DMS 273 (cell line): Measurements from ENCODE around the gene TMEM127.
"Not testable (repeated sequence)": the region's sequence is repeated elsewhere in the genome, so short reads cannot be mapped to it uniquely, and the experiment has no call there.

Experiments
- DNase-seq: peaks from one replicate; lab custom pipeline; 2025; ENCODE audit not compliant: unreplicated experiment; lab: John Stamatoyannopoulos, UW

The TMEM127 gene

DNA sequence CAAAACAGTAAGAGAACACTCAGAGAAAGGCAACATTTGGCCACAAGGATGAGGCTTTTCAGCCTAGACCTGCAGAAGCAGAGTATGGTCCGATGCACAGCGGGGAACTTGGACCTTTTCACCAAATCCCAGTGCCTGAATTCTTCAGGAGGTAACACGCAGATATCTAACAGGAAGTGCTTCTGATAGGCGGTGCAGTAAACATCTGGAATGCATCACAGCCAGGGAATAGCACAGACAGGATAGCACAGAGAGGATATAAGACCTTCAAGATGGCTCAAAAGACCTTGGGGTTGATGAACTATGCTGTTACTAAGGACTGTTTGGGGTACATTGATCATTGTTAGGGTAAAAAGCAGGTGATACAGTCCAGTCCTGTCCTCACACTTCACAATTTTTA is 1.7 kb downstream of the TMEM127 start:
- no peak for DNase-seq

DNA sequence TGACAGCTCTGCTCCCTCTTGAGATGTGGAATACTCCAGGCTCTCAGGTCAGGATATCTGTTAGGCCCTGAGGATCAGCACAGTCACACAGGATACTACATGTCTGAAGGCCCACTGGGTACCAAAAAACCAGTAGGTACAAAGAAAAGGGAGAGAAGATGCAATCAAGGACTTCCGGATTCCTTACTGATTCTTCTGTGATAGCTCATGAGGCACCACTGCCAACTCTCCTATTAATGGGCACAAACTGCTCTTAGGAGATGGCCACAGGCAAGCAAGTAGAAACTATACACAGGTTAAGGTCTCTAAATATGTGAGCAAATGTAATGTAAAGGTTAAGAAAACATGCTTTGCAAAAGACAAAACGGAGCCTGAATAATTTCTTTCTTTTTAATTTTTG is 3.5 kb downstream of the TMEM127 start:
- DNase-seq, result no peak

DNA sequence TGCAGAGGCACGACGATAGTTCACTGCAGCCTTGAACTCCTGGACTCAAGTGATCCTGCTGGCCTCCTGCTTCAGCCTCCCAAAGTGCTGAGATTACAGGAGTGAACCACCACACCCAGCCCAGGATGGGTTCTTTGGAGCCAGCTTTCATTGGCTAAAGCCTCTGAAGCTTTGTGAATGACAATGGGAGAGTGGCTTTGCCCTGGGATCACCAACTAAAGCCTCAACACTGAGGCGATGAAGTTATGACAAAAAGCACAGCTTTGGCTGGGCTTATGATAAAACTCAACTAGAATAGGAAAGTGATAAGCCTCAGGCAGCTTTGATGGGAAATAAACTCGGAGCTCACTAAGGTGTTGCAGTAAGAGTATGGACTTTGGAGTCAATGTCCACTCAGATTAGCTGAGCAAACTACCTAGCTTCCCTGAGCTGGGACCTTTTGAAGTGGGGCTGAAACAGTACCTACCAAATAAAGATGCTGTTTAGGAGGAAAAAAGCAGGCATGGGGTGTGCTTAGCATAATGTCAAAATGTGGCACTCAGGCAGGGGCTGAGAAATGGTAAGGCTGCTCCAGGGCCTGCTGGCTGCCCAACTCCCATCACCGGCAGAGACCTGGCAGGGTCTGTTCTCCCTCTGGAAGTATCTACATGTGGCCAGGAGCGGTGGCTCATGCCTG is 4.3 kb downstream of the TMEM127 start:
- no peak for DNase-seq

DNA sequence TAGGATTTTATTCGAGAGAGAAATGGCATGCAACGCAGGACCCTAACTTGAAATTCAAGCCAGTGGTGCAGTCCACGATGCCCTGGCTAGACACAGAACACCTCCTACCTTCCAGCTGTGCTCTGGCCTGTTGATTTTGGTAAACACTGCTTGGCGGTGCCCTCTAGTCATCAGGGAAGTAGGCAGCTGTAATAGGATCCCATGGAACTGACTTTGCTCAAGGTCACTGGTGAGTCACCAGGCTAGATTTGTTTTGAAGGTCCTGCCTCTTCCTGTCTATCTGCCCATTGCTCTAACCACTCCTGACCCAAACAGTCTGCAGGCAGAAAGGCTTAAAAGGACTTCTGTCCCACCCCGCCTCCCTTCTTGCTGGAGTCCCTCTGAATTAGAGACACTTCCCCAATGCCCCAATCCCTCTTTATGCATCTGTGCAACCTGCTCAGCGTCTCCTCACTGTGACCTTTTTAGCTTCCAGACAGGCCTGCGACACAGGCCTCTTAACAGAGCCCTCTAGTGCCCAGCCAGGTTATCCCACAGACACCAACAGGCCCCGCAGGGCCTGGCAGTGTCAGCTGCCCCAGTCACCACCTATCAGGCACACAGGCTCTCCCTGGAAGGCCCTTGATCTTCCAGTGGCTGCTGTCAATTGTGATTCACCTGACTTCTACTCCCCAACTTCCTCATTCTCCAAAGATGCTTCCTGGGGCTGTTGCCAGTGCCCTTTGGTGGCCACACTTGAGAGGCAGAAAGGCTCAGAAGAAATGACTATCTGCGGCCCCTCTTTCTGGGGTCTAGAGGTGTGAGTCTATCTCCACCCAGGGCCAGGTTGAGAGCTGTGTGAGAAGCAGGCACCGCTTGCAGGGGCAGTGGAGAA is 5.2 kb downstream of the TMEM127 start:
- DNase-seq, result peak; percentile 82

DNA sequence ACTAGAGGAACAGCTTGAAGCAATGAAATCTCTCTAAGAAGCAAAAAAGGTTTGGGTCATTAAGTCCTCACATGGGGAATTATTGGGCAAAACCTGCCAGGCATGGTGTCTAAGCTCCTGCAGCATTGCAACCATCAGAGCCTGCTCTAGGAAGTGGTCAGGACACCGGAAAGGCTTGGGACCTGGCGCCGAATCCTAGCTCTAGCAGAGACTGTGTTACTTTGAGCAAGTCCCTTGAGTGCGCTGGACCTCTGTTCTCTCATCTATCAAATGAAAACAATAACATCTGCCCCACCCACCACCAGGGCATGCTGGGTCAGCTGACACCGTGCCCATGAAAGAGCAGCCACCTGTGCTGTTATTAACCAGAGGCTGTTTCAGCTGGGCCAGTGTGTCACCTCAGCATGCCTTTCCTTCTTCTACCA is 6.3 kb downstream of the TMEM127 start:
- peak; percentile 67 for DNase-seq

DNA sequence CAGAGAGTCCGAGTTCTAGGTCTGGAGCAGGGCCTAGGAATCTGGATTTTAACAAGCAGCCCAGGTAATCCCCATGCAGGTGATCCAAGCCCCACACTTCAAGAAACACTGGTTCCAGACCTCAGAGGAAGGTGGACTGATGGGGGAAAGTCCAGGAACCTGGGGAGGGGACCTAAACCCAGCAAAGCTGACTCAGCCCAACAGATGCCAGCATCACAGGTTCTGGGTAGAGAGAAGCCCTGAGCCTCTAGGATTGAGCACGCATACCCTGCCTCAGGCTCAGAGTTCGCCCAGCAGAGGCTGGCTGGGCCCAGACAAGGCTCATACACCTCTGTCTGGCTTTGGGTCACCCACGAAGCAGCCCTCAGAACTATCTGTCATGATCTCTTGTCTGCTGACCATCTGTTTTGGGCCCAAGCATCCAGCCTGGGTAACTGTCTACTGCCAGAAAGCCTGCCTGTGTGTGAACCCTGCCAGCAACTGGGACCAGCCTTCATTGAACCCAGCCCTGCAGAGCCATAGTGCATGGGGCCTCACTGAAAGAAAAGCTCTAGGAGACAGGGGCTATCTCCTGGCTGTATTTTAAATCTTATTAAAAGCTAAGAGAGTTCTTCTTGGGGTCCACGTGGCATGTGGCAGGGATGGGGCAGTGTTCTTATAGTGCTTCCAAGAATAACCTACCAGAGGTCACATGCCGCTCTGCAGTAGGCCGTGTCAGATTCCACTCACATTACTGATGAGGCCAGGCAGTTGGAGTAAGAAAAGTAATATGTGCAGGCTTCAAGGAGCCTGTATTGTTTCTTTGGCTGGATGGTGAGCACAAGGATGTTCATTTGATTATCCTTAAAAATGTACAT is 7.4 kb downstream of the TMEM127 start:
- DNase-seq, result no peak

DNA sequence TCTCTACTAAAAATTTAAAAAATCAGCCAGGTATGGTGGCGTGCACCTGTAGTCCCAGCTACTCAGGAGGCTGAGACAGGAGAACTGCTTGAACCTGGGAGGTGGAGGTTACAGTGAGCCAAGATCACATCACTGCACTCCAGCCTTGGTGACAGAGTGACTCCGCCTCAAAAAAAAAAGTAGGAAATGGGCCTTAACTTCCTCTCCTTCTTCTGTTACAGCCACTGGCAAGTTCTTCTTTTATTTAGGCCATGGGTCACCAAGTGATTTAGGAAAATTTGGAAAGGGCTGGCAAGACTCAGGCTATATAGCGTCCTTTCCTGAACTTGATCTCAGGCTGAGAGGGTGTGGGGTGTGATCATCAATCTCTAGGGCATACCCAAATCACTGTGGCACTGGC is 8.1 kb downstream of the TMEM127 start:
- DNase-seq, result not testable (repeated sequence)

DNA sequence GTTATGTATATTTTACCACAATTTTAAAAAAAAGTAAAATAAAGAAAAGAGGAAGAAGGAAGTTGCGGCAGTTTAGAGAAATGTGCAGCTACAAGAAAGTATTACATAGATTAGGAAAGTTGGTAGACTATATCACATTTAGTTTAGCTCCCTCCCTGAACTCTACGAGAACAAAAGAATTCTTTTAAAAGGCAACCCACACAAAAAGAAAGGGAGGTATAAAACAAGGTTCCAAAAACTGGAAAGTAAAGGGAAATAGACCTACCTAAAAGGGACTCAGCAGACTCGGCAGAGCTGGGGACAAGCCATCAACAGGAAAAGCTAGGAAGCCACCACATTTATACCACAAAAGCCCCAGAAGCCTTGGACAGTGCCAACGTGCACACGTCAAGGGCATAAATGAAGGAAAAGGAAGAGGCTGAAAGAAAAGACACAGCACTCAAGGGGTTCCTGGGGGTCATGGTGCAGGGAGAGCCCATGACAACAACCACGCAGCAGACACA is 9.1 kb downstream of the TMEM127 start:
- DNase-seq, result no peak

DNA sequence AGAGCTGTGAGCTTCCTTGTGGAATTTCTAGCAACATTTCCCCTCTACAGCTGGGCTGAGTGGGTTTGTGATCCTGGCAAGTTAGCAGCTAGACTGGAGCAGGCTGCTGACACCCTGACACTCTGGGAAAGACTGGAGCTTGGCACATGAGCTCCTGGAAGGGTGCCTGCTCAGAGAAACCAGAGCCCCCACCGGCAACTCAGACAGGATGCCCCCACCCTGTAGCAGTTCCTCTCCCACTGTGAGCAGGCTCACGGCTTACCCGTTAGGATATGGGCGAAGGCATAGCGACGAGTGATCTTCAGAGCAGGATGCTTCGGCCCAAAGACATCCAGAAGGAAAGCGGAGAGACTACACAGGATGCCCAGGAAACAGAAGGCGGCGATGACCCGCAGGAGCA is 11.2 kb downstream of the TMEM127 start:
- no peak for DNase-seq

DNA sequence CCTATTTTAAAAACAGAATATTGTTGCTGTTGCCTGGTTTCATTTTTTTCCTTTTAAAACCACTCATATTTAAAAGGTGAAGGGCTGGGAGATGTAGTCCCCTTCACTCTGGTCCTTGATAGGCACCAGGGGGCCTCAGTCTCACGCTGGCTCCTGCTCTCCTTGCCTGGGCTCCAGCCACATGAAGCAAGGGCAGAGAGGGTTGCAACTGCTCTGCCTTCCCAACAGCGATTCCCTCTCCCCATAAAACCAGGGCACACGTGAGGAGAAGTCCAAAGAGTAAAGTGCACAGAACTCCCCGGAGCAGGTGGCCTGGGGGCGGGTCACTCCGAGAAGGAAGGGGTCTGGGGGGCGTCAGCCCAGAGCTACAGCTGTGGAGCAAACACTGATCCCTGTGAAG is 12.8 kb downstream of the TMEM127 start:
- DNase-seq, result no peak

DNA sequence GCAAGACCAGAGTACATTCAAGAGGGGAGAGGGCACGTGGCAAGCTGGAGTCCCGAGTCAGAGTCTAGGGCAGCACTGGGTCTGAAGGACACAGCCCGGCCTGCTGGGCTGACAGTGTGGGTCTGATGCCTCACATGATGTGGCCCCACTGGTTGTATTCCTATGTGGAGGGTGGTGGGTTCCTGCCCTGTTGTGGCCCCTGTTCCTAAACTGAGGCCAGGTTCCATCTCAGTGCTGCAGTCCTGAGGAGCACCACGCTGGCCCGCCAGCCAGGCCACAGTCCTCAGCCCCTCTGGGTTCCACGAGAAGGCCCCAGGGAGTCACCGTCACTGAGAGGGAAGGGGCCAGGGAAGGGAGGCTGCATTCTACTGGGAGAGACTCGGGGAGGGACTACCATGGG is 13.3 kb downstream of the TMEM127 start:
- DNase-seq, result no peak

DNA sequence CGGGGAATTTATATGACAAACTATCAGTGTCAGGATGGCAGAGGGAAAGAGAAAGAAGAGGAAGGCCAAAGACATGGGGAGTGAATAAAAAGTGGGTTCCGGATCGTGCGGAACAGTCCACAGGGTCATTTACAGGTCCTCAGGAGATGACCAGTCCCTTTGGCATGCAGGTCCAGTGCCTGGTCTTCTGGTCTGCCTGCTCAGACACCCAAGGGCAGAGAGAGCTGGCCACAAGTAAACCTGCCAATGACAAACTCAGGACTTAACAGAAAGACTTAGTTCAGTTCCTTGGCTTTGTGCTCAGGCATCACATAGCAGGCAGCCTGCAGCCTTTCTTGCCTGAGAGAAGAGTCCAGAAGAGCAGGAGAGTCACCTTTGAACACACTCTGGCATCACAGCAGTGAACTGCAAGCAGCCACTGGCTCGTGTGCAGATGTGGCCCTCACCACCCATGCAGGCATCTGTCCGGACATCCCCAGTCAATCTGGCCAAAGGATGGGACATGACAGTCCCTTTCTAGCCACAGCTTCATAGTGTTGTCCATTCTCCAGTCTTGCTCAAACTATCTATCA is 14.0 kb downstream of the TMEM127 start:
- peak; percentile 47 for DNase-seq

DNA sequence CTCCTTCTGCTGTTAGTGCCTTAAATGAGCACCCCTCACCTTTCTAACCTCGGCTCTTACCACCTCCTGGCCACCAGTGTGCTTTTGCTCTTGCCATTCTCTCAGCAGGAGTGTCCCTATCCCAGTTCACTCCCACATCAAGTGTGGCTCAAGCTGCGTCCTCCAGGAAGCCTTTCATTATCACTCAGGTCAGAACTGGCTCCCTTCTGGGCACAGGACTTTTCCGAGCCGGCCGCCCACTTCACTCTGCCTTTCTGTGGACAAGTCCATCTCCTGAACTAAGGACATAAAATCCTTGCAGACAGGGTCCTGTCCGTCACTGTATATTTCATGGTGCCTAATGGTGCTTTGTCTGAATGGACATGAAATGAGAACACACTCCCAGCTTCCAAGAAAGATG is 15.6 kb downstream of the TMEM127 start:
- DNase-seq, result no peak

DNA sequence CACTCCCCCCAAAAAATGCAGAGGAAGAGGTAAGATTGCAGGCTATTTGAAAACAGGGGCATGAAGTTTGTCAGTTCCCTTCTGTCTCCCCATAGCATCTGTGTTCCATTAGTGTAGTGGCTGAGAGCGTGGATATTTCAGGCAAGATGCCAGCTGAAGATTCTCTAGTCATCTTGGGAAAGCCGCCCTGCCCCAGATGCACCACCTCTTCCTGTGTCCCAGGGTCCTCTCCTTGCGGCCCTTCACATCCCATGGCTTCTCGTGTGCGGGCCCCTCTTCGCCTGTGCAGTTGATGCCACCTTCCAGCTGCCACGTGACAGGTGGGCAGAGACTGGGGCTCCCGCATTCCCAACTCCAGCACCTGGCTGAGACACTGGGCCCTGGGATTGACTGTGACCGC is 16.1 kb downstream of the TMEM127 start:
- DNase-seq, result peak; percentile 48

DNA sequence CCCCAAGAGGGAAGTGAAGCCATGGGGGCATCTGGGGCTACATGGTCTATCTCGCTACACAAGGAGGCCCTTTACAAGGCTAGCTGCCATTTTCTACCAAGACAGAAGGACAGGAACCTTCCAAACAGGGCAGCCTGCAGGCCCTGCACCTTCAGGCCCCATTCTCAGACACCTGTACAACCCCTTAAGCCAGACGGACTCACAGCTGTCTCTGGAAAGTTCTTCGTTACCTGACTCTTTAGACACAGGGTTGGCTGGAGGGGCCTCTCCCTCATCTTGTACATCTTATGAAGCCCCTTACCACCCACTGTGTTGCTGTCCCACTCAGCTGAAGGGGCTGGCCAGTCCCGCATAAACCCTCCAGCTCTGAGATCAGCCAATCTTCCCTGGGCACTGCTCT is 17.2 kb downstream of the TMEM127 start:
- no peak for DNase-seq

DNA sequence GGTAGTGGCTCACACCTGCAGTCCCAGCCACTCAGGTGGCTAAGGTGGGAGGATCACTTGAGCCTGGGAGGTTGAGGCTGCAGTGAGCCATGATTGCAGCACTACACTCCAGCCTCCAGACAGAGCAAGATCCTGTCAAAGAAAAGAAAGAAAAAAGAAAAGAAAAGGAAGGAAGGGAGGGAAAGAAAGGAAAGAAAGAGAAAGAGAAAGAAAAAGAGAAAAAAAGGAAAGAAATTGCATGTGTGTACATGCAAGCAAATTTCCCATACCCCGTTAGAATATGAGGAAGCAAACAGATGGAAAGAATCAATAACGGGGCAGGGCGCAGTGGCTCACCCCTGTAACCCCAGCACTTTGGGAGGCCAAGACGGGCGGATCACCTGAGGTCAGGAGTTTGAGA is 17.9 kb downstream of the TMEM127 start:
- no peak for DNase-seq

DNA sequence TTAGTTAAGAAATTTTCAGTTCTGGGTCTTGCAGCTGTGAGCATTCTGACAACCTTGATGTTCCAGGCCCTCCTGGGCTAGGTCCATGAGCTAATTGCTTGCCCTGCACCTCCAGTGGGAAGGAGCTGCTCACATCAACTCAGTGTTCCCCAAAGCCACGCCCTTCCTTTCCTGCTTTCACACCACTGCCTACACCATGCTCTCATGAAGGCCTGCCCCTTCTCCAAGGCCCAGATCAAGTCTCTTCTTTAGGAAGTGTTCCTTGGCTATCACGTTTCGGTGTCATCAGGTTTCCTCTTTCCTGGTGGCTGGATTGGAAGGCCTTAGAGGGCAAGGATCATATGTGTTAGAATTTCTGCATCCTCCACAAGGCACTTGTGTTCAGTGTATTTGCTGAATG is 18.8 kb downstream of the TMEM127 start:
- DNase-seq, result no peak

DNA sequence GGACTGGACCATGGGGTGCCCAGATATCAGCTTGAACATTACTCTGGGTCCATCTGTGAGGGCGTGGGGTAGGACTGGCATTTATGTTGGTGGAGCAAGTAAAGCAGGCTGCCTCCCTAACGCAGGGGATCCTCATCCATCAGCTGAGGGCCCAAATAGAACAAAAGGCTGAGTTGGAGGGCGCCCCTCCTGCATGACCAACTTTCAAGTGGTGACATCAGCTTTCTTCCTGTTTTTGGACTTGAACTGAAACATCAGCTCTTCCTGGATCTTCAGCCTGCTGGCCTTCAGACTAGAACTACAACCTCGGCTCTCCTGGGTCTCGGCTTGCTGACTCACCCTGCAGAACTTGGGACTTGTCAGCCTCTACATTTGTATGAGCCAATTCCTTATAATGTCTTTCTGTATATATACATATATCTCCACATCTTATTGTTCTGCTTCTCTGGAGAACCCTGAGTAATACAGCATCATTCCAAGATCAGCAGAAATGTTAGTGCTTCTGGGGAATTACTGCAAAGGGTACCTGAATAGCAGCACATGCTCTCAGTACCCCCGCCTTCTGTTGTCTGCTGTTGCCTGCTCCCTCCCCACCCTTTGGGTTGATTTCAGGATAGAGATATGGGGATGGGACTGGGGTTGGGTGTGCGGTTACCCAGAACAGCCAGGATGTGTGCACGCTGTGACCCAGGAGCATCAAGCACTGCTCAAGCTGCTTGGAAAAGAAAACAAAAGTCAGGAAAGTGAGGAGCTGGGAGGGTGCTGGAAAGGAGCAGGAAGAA is 20.0 kb downstream of the TMEM127 start:
- DNase-seq, result no peak

DNA sequence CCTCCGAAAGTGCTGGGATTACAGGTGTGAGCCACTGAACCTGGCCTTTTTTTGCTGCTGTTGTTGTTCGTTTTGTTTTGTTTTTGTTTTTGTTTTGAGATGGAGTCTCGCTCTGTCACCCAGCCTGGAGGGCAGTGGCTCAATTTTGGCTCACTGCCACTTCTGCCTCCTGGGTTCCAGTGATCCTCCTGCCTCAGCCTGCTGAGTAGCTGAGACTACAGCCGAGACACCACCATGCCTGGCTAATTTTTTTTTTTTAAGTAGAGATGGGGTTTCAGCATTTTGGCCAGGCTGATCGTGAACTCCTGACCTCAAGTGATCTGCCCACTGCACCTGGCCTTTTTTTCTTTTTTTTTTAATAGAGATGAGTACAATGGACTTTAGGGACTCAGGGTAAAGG is 22.0 kb downstream of the TMEM127 start:
- DNase-seq, result no peak

DNA sequence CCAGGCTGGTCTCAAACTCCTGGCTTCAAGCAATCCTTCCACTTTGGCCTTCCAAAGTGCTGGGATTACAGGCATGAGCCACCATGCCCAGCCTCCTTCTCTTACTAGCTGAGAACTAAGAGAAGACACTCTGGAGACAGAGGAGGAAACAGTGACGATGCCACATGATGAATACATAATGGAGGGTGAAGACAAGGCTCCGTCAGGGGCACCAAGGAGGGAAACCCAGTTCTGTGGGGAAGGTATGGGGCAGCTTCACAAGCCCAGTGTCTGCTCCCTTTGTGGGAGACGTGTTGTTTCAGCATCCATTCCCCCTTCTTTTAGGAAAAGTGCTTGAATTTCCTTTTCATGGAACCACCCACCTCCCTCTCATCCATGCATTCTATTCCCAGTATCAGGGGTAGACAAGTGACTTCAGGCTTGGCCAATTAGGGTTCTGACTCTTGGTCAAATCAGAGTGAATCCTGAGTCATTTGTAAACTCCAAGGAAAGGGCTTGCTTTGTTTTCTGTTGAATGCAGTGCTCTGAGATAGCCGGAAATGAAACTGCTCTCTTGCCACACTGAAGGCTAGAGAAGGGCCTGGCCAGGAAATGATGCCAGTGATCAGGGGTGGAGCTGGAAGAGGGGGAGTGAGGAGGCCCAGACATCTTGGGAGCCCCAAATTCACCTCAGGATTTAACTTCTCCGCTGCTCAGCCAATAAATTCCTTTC is 23.7 kb downstream of the TMEM127 start:
- no peak for DNase-seq
